Fibroblast of lung (primary cell): ENCODE data around the gene DCST2. TPM values are rescaled to one million over a fixed set of nuclear protein-coding genes. Genes with fewer than 3 reads are reported as not detected.
A peak's percentile ranks its signal among the peaks of the same experiment; 100 is the strongest.

Experiments
- DNase-seq, 2 donors: peaks; one replicate each; pipeline versions ENCODE4 v3.0.0 to v3.0.0-alpha.2; 2010; ENCODE audit warnings: low read depth in 2 of 2
- H2AFZ ChIP-seq: 2 replicates; pipeline ENCODE4 v1.5.1; 2012; ENCODE audit warnings: low read length, control low read depth, inconsistent platforms
- H3K27ac ChIP-seq: 2 replicates; pipeline ENCODE4 v1.5.1; 2011; ENCODE audit warnings: low read length, control low read depth; ENCODE audit not compliant: insufficient read depth
- H3K27me3 ChIP-seq: 2 replicates; pipeline ENCODE4 v1.5.1; 2011; ENCODE audit warnings: mild to moderate bottlenecking, low read length; ENCODE audit not compliant: control insufficient read depth, insufficient read depth
- H3K36me3 ChIP-seq: 2 replicates; pipeline ENCODE4 v1.5.1; 2011; ENCODE audit warnings: low read length; ENCODE audit not compliant: control insufficient read depth, insufficient read depth
- H3K4me1 ChIP-seq: 2 replicates; pipeline ENCODE4 v1.5.1; 2011; ENCODE audit warnings: low read length; ENCODE audit not compliant: control insufficient read depth, insufficient read depth; ENCODE audit errors: extremely low read depth
- H3K4me2 ChIP-seq: 2 replicates; pipeline ENCODE4 v1.5.1; 2011; ENCODE audit warnings: low read length, control low read depth; ENCODE audit not compliant: insufficient read depth; ENCODE audit errors: extremely low read depth
- H3K4me3 ChIP-seq, 4 experiments: fragments of 200-600 bp in 1 of 4; sonication (generic) in 1 of 4; replicated peaks in 1 of 4; 2 replicates each; pipeline ENCODE4 v1.5.1; 2011 to 2016; ENCODE audit warnings: low read length in 4 of 4, low read depth in 3 of 4, mild to moderate bottlenecking in 3 of 4, control low read depth in 2 of 4, inconsistent platforms in 1 of 4, mixed read lengths in 1 of 4; ENCODE audit not compliant: insufficient read depth in 1 of 4; ENCODE audit errors: control extremely low read depth in 1 of 4
- H3K79me2 ChIP-seq: 2 replicates; pipeline ENCODE4 v1.5.1; 2012; ENCODE audit warnings: mild to moderate bottlenecking, low read length, inconsistent platforms; ENCODE audit not compliant: control insufficient read depth, insufficient read depth
- H3K9ac ChIP-seq: 2 replicates; pipeline ENCODE4 v1.5.1; 2011; ENCODE audit warnings: mild to moderate bottlenecking, low read length, control low read depth; ENCODE audit not compliant: insufficient read depth
- H3K9me3 ChIP-seq: 2 replicates; pipeline ENCODE4 v1.5.1; 2012; ENCODE audit warnings: low read depth, low read length; ENCODE audit not compliant: control insufficient read depth, insufficient read depth
- H4K20me1 ChIP-seq: 2 replicates; pipeline ENCODE4 v1.5.1; 2011; ENCODE audit warnings: low read length; ENCODE audit not compliant: control insufficient read depth, insufficient read depth; ENCODE audit errors: extremely low read depth
- CTCF ChIP-seq, 2 donors: IDR thresholded peaks in 1 of 2; conservative IDR thresholded peaks in 1 of 2; 1 replicate in 1 of 2; 2 replicates in 1 of 2; pipeline ENCODE4 v1.5.1; 2011 to 2012; ENCODE audit warnings: low read length in 2 of 2, control low read depth in 1 of 2, inconsistent platforms in 1 of 2, low read depth in 1 of 2, mild to moderate bottlenecking in 1 of 2
- EZH2 ChIP-seq: IDR thresholded peaks from 2 replicates; pipeline ENCODE4 v1.5.1; 2012; ENCODE audit warnings: low read length, control low read depth, mild to moderate bottlenecking; ENCODE audit errors: missing control alignments
- polyA plus RNA-seq, 2 donors: library from polyadenylated mRNA; depleted of rRNA in 1 of 2; stranded (reverse) in 1 of 2; unstranded in 1 of 2; fragments of >200 nt; gene quantifications; 2 replicates each; pipeline ENCODE4 v1.2.1, GENCODE V29; 2011 to 2012; ENCODE audit warnings: missing spikeins in 1 of 2
- total RNA-seq: library from RNA; depleted of rRNA; stranded (reverse); fragments of >200 nt; gene quantifications from 2 replicates; pipeline ENCODE4 v1.2.1, GENCODE V29; 2014

The DCST2 gene
- total and polyA plus RNA-seq, 2 donors (not counting 1 experiment from before 2014, with no cell fraction given): 0.06 to 0.17 TPM

DNA sequence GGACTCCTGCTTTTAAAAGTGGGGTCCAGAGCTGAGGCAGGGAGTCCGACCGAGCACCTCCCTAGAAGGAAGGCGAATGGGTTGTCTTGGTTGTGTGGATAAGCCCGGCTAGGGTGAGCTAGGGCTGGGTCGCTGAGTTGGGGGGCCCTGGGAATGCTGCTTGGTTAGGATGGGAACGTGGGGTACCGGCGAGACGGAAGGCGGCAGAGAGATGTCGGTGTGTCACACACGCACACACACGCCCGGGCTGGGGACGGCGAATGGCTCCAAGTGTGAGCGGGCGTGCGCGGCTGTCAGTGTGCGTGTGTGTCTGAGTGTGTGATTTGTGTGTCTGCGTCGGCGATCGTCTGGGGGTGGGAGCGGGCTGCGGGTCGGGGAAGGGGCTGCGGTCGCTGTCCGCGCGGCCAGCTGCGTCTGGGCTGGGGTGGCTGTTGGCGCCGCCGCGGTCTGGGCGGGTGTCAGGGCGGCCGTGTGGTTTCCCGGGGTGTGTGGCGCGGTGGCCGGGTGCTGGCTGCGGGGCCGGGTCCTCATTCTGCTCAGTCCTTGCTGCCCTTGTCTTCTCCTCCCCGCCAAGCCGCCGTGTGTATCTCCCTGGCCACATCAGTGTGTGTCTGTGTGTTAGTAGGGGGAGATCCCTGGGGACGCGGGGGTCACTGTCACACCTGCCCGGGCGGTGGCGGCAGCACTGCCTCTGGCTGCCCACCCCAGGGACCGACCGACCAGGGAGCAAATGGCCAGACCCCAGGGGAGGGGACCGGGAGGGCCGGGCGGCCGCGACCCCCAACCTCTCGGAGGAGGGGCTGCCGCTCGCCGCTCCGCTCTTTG, 46.1 kb upstream of the DCST2 start:
- Histone ChIP-seq H3K27me3 (peaks cover 74% of the 10 kb centered on the region), H3K4me2 (peak overlapping the region; percentile 13)

DNA sequence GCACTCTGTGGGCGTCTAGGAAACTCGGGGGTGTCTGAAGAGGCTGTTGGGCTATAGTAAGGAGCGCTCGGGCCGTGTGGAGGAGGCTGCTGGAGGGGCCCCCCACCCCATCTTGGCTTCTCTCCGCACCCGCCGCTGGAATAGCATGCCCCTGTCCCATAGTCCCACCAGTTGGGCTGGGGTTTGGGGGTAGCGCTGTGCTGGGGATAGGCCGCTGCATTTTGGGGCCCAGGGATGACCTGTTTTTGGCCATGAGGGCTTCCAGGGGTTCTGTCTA, 45.6 kb upstream of the DCST2 start:
- Histone ChIP-seq H3K4me2 (peak overlapping the region; percentile 71), H3K4me1 (peaks cover 1% of the 10 kb centered on the region)

More for the DNA sequence above, 46.1 kb upstream of the DCST2 start:
- DNase-seq: no peak
- H3K36me3 ChIP-seq: no peaks in the 10 kb centered on the region
- no peaks in the 10 kb centered on the region for H3K79me2 ChIP-seq
- TF ChIP-seq EZH2 (peak; percentile 99), CTCF (conservative IDR thresholded peaks at IDR 0.05 in 1 of 2, IDR thresholded peaks at IDR 0.05 in 1 of 2; ENCODE audit: low read depth in 1 of 2, low read length in 2 of 2) (no peak)
- H3K9me3 ChIP-seq: no peaks in the 10 kb centered on the region
- no peak overlapping the region for H3K4me3 ChIP-seq
- peaks cover 5% of the 10 kb centered on the region for H3K4me1 ChIP-seq
- H4K20me1 ChIP-seq: no peaks in the 10 kb centered on the region
- no peak overlapping the region for H2AFZ ChIP-seq
- no peak overlapping the region for H3K9ac ChIP-seq
- H3K27ac ChIP-seq: no peak overlapping the region

More for the DNA sequence above, 45.6 kb upstream of the DCST2 start:
- H3K79me2 ChIP-seq: no peaks in the 10 kb centered on the region
- no peak overlapping the region for H2AFZ ChIP-seq
- no peaks in the 10 kb centered on the region for H3K36me3 ChIP-seq
- peaks cover 74% of the 10 kb centered on the region for H3K27me3 ChIP-seq
- no peaks in the 10 kb centered on the region for H3K9me3 ChIP-seq
- DNase-seq: no peak
- no peaks in the 10 kb centered on the region for H4K20me1 ChIP-seq
- no peak overlapping the region for H3K27ac ChIP-seq
- TF ChIP-seq CTCF (conservative IDR thresholded peaks at IDR 0.05 in 1 of 2, IDR thresholded peaks at IDR 0.05 in 1 of 2; ENCODE audit: low read depth in 1 of 2, low read length in 2 of 2) (no peak), EZH2 (no peak)
- H3K9ac ChIP-seq: no peak overlapping the region
- H3K4me3 ChIP-seq: peak overlapping the region in 1 of 4 experiments; percentile 37
